B cell (primary cell): ENCODE measurements around the gene NUDT4. TPM values are rescaled to one million over a fixed set of nuclear protein-coding genes. Genes with fewer than 3 reads are reported as not detected.

Experiments used
- ATAC-seq: fragments of 200-7000 bp; cut with Tn5 transposase; one replicate; pipeline ENCODE4 v1.10.0; 2021; ENCODE audit warnings: low read depth, mild to moderate bottlenecking, moderate number of reproducible peaks, moderate library complexity
- CTCF ChIA-PET: fragments of 350-600 bp; sonication (Branson Sonifier 250); formaldehyde crosslinking; loops from one replicate; lab custom pipeline; 2021; ENCODE audit warnings: antibody characterized with exemption, inconsistent platforms; lab: Charles Lee
- POLR2A ChIA-PET: fragments of 350-600 bp; sonication (Branson Sonifier 250); formaldehyde crosslinking; loops from one replicate; lab custom pipeline; 2021; ENCODE audit warnings: antibody characterized with exemption; lab: Charles Lee
- DNase-seq: peaks from one replicate; pipeline ENCODE4 v3.0.0; 2013
- H2AFZ ChIP-seq: 2 replicates; pipeline ENCODE4 v1.6.1; 2012; ENCODE audit warnings: mild to moderate bottlenecking, low read depth, low read length; ENCODE audit not compliant: insufficient read depth, poor library complexity, severe bottlenecking
- H3K27ac ChIP-seq, 2 donors: 1 replicate in 1 of 2; 2 replicates in 1 of 2; pipeline ENCODE4 v1.5.1; 2012 to 2013; ENCODE audit warnings: low read length in 2 of 2, mild to moderate bottlenecking in 2 of 2, moderate library complexity in 1 of 2
- H3K27me3 ChIP-seq, 4 experiments: fragments of 200-600 bp in 1 of 4; sonication (generic) in 1 of 4; replicated peaks in 1 of 4; 1 replicate in 2 of 4; 2 replicates in 2 of 4; pipeline versions ENCODE4 v1.6.1 to v1.7.0; 2013 to 2016; ENCODE audit warnings: low read length in 3 of 4, mild to moderate bottlenecking in 2 of 4, mixed read lengths in 1 of 4, moderate library complexity in 1 of 4; ENCODE audit not compliant: insufficient read depth in 4 of 4, control insufficient read depth in 3 of 4; ENCODE audit errors: control extremely low read depth in 1 of 4
- H3K36me3 ChIP-seq, 2 experiments: replicated peaks in 1 of 2; 1 replicate in 1 of 2; 2 replicates in 1 of 2; pipeline versions ENCODE4 v1.6.1 to v1.7.1; 2013; ENCODE audit warnings: low read length in 1 of 2; ENCODE audit not compliant: insufficient read depth in 2 of 2, control insufficient read depth in 1 of 2; ENCODE audit errors: control extremely low read depth in 1 of 2, extremely low read depth in 1 of 2
- H3K4me1 ChIP-seq, 2 donors: fragments of 200-600 bp in 1 of 2; sonication (generic) in 1 of 2; 1 replicate in 1 of 2; 2 replicates in 1 of 2; pipeline versions ENCODE4 v1.5.1 to v1.6.1; 2013 to 2017; ENCODE audit warnings: low read length in 2 of 2; ENCODE audit not compliant: control insufficient read depth in 2 of 2, insufficient read depth in 2 of 2
- H3K4me2 ChIP-seq: replicated peaks from 2 replicates; pipeline ENCODE3; 2012; ENCODE audit warnings: mild to moderate bottlenecking, low read depth, low read length; ENCODE audit not compliant: poor library complexity, severe bottlenecking
- H3K4me3 ChIP-seq, 5 experiments: fragments of 200-600 bp in 1 of 5; sonication (generic) in 1 of 5; 1 replicate in 3 of 5; 2 replicates in 2 of 5; pipeline versions ENCODE4 v1.5.1 to v1.7.0; 2011 to 2016; ENCODE audit warnings: low read length in 4 of 5, mild to moderate bottlenecking in 4 of 5, low read depth in 2 of 5, control low read depth in 1 of 5, moderate library complexity in 1 of 5; ENCODE audit not compliant: insufficient read depth in 1 of 5; ENCODE audit errors: control extremely low read depth in 1 of 5, extremely low read depth in 1 of 5
- H3K79me2 ChIP-seq: fragments of 200-600 bp; sonication (generic); one replicate; pipeline ENCODE4 v1.6.0; 2016; ENCODE audit warnings: low read length; ENCODE audit not compliant: control insufficient read depth, insufficient read depth
- H3K9ac ChIP-seq: fragments of 200-600 bp; sonication (generic); 2 replicates; pipeline ENCODE4 v1.6.1; 2017; ENCODE audit warnings: mild to moderate bottlenecking, low read length, moderate library complexity
- H3K9me3 ChIP-seq, 3 donors: one replicate each; pipeline versions ENCODE4 v1.6.1 to v1.7.1; 2013; ENCODE audit warnings: low read length in 2 of 3; ENCODE audit not compliant: control insufficient read depth in 2 of 3, insufficient read depth in 1 of 3; ENCODE audit errors: control extremely low read depth in 1 of 3
- H4K20me1 ChIP-seq: 2 replicates; pipeline ENCODE4 v1.6.0; 2012; ENCODE audit warnings: mild to moderate bottlenecking, low read length; ENCODE audit not compliant: insufficient read depth, control insufficient read depth, poor library complexity, severe bottlenecking
- H3K27ac Mint-ChIP-seq: one replicate; pipeline ENCODE4 v1.8.0; 2021; ENCODE audit warnings: mixed read lengths
- H3K27me3 Mint-ChIP-seq: one replicate; pipeline ENCODE4 v1.8.0; 2021; ENCODE audit warnings: mixed read lengths
- H3K4me1 Mint-ChIP-seq: one replicate; pipeline ENCODE4 v1.8.0; 2021; ENCODE audit warnings: mixed read lengths
- H3K4me3 Mint-ChIP-seq: one replicate; pipeline ENCODE4 v1.8.0; 2021; ENCODE audit warnings: mixed read lengths
- H3K9me3 Mint-ChIP-seq: one replicate; pipeline ENCODE4 v1.8.0; 2022; ENCODE audit warnings: mixed read lengths; ENCODE audit not compliant: insufficient read depth
- WGBS: methylation state at CpG from one replicate; pipeline ENCODE4 v1.1.5; 2013; ENCODE audit warnings: missing lambda C conversion rate; ENCODE audit not compliant: insufficient coverage; 5-methylcytosine and 5-hydroxymethylcytosine counted together
- intact Hi-C: fragments of 100-400 bp; cut with micrococcal nuclease; formaldehyde crosslinking; loops from one replicate; pipeline ENCODE4 v1.10.0; 2022
- polyA plus RNA-seq: library from polyadenylated mRNA; depleted of rRNA; stranded (reverse); fragments of >200 nt; gene quantifications from 2 replicates; pipeline ENCODE4 v1.2.3, GENCODE V29; 2012
- total RNA-seq, 2 donors: library from RNA; stranded (reverse); fragments of 120-200 nt in 1 of 2; gene quantifications; 1 replicate in 1 of 2; 2 replicates in 1 of 2; pipeline versions ENCODE4 v1.2.3 to v1.2.4, GENCODE V29; 2013 to 2022
- TF ChIP-seq, protein P1 (sequence below): fragments of 200-600 bp; IDR thresholded peaks from one replicate; pipeline ENCODE4 v1.8.0; 2022; ENCODE audit warnings: antibody characterized with exemption, mild to moderate bottlenecking

NUDT4 gene
- total and polyA plus RNA-seq, 2 donors (not counting 1 experiment from before 2014, with no cell fraction given) = 18.3 to 56.8 TPM

DNA sequence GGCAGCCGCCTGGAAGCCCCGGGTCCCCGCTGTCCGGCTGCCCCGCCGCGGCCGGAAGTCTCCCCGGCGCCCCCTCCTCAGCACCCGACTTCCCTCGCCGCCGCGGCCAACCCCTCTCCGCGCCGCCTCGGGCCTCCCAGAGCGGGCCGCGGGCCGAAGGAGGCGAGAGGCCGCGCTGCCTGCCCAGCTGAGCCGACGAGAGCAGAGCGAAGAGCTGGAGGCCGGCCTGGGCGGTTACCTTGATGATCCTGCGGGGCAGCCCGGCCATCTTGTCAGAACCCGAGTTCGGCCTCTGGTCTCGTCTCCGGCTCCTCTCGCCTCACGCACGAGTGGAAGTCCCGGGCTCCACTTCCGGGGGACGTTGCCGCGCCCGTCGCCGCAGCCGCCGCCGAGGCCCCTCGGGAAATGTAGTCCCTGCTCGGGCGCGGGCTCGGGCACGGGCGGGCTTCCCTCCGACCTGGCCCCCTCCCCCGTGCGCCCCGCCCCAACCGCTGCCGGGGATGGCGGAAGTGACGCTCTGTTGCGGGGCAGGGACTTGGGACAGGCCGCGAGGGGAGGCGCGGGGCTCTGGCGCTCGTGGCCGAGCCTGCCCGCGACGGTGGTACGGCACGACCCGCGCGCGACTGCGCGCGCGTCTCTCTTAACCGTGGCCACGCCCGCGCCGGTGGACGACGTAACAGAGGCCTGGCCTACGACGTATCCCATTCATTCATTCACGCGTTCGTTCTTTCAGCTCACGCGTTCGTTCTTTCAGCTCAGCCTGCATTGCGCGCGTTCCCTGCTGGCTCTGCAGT, 64.1 kb downstream of the NUDT4 start, which contains the start of gene UBE2N:
TSS of gene UBE2N (minus strand) at position 331 of the 794 bp plus-strand sequence. CDS start at position 268, 63 bp downstream.
- peak within 1 kb of the TSS; percentile 94 for H3K4me3 Mint-ChIP-seq
- H3K27me3 Mint-ChIP-seq = no peaks in the 10 kb centered on the region
- intact Hi-C loops = loop anchor here (1.0 to 5.0 kb wide), 6 partner anchors 25 to 1015 kb away; partner anchors contain the start of genes CEP83, EEA1, MRPL42 and NUDT4
- peaks cover 49% of the 10 kb centered on the region for H3K79me2 ChIP-seq
- under 1% methylated on average over 105 of the region's 105 CpGs for WGBS
- peak; percentile 97 for DNase-seq
- TF ChIP-seq, protein P1, sequence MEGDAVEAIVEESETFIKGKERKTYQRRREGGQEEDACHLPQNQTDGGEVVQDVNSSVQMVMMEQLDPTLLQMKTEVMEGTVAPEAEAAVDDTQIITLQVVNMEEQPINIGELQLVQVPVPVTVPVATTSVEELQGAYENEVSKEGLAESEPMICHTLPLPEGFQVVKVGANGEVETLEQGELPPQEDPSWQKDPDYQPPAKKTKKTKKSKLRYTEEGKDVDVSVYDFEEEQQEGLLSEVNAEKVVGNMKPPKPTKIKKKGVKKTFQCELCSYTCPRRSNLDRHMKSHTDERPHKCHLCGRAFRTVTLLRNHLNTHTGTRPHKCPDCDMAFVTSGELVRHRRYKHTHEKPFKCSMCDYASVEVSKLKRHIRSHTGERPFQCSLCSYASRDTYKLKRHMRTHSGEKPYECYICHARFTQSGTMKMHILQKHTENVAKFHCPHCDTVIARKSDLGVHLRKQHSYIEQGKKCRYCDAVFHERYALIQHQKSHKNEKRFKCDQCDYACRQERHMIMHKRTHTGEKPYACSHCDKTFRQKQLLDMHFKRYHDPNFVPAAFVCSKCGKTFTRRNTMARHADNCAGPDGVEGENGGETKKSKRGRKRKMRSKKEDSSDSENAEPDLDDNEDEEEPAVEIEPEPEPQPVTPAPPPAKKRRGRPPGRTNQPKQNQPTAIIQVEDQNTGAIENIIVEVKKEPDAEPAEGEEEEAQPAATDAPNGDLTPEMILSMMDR = no peak
- H3K9me3 Mint-ChIP-seq = no peaks in the 10 kb centered on the region
- H3K9me3 ChIP-seq = no peaks in the 10 kb centered on the region
- peak within 1 kb of the TSS; percentile 96 for H3K9ac ChIP-seq
- H3K4me1 Mint-ChIP-seq = peaks cover 48% of the 10 kb centered on the region
- peak within 1 kb of the TSS; percentile 86 for H3K4me2 ChIP-seq
- ChIA-PET CTCF (interaction anchor here (0.5 to 2.4 kb wide), 7 partner anchors 22 to 660 kb away, joined by 3 to 9 read pairs (median 3); no protein-coding TSS in a partner anchor), POLR2A (interaction anchor here (0.9 to 2.3 kb wide), 4 partner anchors 15 to 455 kb away, joined by 3 to 7 read pairs (median 4); partner anchors contain the start of gene MRPL42)
- ATAC-seq = peak; percentile 85
- H3K4me1 ChIP-seq = peaks cover 41 to 46% of the 10 kb centered on the region in 2 donors
- peak within 1 kb of the TSS; percentile 96 for H3K27ac Mint-ChIP-seq
- no peaks in the 10 kb centered on the region for H3K36me3 ChIP-seq
- peak within 1 kb of the TSS; percentile 90 for H2AFZ ChIP-seq
- H3K27ac ChIP-seq = peak within 1 kb of the TSS; percentile 88 to 97
- H4K20me1 ChIP-seq = peaks cover 21% of the 10 kb centered on the region
- no peaks in the 10 kb centered on the region for H3K27me3 ChIP-seq
- H3K4me3 ChIP-seq = peak within 1 kb of the TSS; percentile 65 to 92 (median 84)
